Measurements from ENCODE around the gene SGCD.

- TF ChIP-seq CTCF (conservative IDR thresholded peaks at IDR 0.05; ENCODE audit: low read length) (no peak), EZH2phosphoT487 (IDR thresholded peaks at IDR 0.05; ENCODE audit: borderline replicate concordance, low read depth, low read length) (no peak)
Observed at GRCh38 chr5:156598964-156599363, 272.0 kb downstream of the SGCD start.

All from OCI-LY7 (cell line).